NCI-H1417 (cell line): Measurements from ENCODE around the gene PNMA8A.
"Not testable (repeated sequence)": the region's sequence is repeated elsewhere in the genome, so short reads cannot be mapped to it uniquely, and the experiment has no call there.

Experiments
- DNase-seq, 3 experiments: peaks; one replicate each; lab custom pipeline; 2025; lab: John Stamatoyannopoulos, UW

The PNMA8A gene

GRCh38 chr19:46471116-46471733 lies at the start of gene PNMA8A:
PNMA8A (minus strand) TSS chr19:46471563; CDS start chr19:46471035, 528 bp downstream.
- peak; percentile 89 to 95 (median 91) for DNase-seq

- no peak for DNase-seq
These were observed 49.3 kb upstream of the PNMA8A start for GRCh38 chr19:46520616-46521015.

DNA sequence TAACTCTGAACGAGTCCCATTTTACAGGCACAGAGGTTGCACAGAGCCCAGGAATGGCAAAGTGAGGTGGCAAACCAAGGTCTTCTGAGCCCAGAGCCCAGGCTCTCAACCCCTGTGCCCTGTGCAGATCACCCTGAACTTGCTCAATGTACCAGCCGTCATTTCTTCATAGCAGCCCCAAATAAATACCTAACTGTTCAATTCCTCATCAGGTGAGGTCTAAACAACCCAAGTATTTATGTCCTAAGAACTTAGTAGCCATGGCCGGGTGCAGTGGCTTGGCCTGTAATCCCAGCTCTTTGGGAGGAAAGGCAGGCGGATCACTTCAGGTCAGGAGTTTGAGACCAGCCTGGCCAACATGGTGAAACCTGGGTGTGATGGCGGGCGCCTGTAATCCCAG lies 46.1 kb upstream of the PNMA8A start:
- DNase-seq: no peak

DNA sequence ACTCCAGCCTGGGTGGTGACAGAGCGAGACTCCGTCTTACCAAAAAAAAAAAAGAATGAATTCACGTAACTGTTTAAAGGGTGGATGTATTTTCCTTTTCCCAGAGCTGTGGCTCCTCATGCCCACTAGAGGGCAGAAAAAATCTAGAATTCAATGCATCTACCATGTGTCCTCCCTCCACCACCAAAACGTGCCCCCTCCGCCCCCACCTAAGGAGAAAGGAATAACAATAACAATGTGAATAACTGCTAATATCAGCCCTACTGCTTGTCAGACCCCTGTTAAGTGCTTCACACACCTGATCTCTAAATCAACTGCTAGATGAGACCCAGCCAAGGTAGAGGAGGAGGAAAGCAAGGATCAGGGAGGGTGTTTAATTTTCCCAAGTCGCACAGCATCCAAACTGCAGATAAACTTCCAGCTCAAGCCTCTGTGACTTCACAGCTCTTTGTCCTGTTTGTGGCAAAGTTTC lies 44.6 kb upstream of the PNMA8A start:
- peak in 2 of 3 experiments; percentile 19 to 35 for DNase-seq

DNA sequence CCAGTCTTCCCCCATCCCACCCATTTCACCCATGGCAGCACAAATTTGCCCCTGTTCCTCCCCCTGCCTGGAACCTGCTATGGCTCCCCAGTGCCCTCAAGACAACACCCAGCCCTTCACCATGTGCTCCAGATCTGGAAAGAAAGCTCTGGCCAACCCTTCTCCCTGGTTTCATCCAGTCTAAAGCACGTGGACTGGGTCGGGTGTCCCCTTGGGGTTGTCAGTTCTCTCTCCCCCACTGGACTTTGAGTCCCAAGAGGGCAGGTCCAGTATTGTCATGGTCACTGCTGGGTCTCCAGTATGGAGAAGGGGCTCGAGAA lies 43.9 kb upstream of the PNMA8A start:
- no peak for DNase-seq

GRCh38 chr19:46514589-46515289 lies 43.4 kb upstream of the PNMA8A start:
- DNase-seq: no peak

- peak; percentile 43 to 79 (median 70) for DNase-seq
These were observed 42.3 kb upstream of the PNMA8A start for GRCh38 chr19:46513461-46514236.

DNA sequence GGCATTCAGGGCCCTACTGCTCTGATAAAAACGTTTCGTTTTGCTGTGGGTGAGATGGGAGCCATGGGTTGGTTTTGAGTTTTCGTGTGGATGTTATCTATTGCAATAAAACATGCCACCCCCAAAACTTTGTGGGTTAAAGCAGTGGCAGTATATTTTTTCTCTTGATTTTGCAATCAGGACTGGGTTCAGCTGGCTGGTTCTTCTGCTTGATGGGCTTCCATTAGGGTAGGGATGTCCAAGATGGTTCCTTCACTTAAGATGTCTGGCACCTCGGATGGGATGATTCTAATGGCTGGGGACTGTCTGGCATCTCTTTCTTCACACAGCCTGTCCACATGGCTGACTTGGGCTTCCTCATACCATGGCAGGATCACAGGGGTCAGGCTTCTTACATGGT lies 39.9 kb upstream of the PNMA8A start:
- no peak for DNase-seq

- no peak for DNase-seq
These were observed 36.8 kb upstream of the PNMA8A start for GRCh38 chr19:46508206-46508605.

DNA sequence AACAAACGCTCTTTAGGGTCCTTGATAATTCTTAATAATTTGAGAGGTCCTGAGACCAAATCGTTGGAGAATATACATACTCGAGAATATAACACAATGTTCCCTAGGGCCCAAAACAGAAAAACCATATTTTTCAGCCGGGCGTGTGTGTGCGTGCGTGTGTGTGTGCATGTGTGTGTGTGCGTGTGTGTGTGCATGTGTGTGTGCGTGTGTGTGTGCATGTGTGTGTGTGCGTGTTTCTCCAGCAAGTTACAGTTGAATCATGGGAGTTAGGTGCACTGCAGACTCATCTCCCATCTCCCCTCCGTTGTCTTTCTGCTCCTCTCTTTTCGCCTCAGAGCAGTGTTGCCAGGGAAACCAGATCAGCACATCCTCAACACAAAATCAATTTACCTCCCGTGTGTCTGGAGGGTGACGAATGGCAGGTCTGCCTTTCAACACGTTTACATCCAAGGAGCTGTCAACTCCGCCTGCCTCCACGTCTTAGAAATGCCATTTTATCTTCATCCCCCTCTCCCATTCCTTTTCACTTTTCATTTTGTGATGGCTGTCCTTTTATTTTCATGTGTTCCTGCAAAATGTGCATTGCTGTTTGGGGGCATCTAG lies 32.6 kb upstream of the PNMA8A start:
- peak in 1 of 3 experiments; percentile 57 for DNase-seq

DNA sequence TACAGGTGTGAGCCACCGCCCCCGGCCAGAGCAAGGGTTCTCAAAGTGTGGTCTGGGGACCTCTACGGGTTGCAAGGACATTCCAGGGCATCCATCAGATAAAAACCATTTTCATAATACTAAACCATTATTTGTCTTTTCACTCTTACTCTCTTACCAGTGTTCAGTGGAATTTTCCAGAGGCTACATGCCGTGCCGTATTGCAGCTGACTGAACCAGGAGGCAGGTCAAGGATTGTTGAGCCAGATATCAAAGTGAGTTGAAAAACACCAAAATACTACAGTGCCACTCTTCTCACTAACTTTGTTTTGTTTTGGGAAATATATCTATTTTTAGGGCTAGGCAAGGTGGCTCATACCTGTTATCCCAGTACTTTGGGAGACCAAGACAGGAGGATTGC lies 31.5 kb upstream of the PNMA8A start:
- no peak for DNase-seq

DNA sequence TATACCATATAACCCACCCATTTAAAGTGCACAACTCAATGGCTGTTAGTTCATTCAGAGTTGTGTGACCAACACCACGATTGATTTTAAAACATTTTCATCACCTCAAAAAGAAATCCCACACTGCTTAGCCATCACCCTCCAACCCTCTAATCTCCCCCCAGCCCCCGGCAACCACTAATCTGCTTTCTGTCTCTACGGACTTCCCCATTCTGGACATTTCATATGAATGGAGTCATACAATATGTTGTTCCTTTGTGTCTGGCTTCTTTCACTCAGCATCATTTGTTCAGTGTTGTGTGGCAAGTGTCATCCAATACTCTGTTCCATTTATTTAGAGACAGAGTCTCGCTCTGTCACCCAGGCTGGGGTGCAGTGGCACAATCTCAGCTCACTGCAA lies 28.3 kb upstream of the PNMA8A start:
- no peak for DNase-seq

DNA sequence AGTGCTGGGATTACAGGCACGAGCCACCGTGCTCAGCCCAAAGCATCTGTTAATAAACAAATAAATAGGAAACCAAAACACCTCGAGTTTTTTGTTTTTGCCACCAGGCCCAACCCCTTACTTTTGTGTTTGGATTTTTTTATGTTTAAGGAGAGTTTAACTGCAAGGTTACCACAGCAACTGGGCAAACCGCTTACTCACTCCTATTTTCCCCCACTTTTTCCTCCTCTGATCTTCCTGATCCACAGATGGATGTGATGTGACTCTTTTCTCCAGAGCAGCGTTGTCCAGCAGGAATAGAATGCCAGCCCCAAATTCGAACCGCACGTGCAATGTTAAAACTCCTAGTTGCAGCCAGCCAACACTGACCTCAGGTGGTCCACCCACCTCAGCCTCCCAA lies 26.4 kb upstream of the PNMA8A start:
- no peak for DNase-seq

DNA sequence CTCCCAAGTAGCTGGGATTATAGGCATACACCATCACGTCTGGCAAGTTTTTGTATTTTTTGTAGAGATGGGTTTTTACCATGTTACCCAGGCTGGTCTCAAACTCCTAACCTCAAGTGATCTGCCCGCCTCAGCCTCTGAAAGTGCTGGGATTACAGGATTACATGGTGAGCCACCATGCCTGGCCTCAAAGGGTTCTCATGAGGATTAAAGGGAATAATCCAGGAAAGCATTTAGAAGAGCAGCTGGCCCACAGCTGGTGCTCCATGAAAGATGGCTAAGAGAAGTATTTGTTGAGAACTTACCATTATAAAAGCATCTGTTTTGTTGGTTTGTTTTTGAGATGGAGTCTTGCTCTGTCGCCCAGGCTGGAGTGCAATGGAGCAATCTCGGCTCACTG lies 25.5 kb upstream of the PNMA8A start:
- DNase-seq: not testable (repeated sequence)

GRCh38 chr19:46496304-46496703 lies 24.9 kb upstream of the PNMA8A start:
- DNase-seq: no peak

GRCh38 chr19:46495786-46496099 lies 24.4 kb upstream of the PNMA8A start, which contains the start of gene PNMA8B:
PNMA8B (minus strand) TSS chr19:46495867; CDS start chr19:46495465, 402 bp downstream.
- peak; percentile 89 to 95 (median 95) for DNase-seq

DNA sequence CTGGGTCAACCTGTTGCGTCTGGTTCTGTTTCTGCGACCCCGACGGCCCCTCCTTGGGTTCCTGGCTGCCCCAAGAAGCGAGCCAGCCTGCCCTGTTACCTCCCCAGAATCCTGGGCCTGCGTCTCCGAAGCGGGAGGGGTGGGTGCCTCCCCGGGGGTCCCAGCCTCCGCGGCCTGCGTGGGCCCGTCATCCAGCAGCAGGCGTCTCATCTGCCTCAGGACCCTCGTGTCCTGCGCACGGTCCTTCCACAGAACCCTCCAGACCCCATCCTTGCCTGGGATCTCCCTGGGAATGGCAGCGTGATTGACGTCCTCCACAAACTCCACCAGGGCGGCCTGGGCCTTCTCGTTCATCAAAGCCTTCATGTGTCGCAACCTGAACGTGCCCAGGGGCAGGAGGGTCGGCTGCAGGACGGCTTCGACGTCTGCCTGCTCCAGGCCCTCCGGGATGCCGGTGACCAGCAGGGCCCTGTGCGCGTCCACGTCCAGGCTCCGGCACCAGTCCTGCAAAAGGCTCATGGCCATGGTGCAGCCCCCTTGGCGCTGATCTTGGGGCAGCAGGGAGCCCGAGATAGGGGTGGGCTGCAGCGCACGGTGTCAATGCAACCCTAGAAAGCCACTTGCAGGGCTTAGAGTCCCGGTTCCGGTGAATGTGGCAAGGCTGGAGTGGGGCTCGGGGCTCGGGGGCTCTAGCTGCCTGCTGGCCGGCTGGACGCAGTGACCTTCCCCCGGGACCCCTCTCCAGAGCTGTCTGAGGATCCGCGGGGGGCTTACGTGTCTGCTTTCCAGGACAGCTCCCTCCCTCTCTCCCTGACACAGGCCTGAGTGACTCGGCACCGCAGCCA lies 23.8 kb upstream of the PNMA8A start:
- DNase-seq: no peak

DNA sequence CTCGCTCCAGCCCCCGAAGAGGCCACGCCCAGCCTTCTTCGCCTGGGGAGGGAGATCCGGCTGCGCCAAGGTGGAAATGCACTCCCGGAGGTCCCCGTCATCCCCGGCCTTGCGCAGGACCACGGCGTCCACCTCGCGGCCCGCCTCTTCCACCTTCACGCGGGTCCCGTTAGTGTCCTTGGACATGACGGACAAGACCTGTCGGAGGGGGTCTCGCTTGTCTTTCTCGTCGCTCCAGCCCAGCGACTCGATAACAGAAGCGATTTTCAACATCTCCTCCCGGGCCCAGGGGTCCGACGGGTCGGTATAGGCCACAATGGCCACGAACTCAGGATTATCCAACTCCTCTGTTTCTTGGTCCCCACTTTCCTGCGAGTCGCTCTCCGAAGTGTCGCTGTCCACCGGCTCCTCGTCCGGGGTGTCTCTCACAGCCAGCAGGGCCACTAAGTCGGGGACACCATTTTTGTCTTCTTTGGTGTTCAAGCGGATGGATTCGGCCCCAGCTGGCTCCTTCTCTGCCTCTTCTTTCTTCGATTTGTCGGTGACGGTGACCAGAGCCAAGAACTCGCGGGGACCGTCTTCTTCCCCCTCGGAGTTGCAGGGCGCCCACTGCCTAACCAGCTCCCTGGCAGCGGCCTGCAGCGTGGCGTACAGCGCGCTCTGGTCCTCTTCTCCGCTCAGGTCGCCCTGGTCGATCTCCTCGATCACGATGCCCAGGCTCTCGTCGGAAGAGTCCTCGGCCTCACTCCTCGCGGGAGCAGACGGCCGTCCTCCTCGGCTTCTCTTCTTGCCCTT lies 23.0 kb upstream of the PNMA8A start:
- no peak for DNase-seq

DNA sequence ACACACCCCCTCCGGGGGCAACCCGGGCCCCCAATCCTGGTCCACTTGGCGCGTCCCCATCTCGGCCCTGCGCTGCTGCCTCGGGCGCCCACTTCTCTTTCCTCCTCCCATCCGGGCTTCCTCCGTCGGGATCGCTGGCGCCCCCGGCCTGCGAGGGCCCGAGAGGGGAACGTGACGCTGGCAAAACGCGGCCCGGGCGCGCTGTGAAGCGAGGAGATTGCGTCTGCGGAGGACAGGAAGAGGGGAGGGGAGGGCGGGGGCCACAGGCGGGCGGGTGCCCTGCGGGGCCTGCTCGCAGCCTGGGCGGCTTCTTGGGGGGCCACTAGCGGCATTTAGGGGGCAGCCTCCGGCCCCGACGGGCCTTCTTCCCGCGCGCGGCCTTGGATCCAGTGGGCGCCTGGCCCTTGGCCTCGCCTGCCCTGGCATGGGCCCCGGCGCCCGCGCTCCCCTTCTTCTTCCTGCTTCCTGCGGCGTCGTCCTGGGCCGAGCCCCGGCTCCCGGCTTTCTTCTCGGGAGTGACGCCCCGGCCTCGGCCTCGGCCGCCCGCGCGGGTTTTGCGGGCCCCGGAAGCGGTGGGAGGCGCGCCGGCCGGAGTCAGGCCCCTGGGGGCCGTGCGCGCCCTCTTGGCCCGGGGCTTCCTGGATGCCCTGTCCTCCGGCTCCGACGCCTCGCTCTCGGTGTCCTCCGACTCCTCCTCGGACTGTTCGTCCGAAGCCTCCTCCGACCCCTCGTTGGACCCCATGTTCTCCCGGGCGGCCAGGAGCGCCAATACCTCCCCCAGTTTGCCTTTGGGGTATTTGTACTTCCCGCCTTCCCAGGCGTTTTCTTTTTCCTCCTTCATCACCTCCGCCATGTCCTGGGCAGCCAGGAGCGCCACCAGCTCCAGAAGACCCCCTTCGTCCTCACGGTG lies 22.1 kb upstream of the PNMA8A start:
- DNase-seq: no peak

GRCh38 chr19:46492841-46493235 lies 21.5 kb upstream of the PNMA8A start:
- DNase-seq: no peak
